HCT116 (cell line): ENCODE data around the gene STK40. TPM values are rescaled to one million over a fixed set of nuclear protein-coding genes. Genes with fewer than 3 reads are reported as not detected.

Experiments used
- ATAC-seq: fragments of 200-7000 bp; cut with Tn5 transposase; 2 replicates; pipeline ENCODE4 v1.9.1; 2020; ENCODE audit warnings: mild to moderate bottlenecking, moderate library complexity
- BruUV-seq: library from RNA; stranded (reverse); fragments of 400-500 nt; replicated peaks from 2 replicates; lab custom pipeline; 2021; lab: Mats Ljungman, UMichigan
- CTCF ChIA-PET: fragments of 300-600 bp; sonication (Branson Sonifier 250); formaldehyde crosslinking; loops from one replicate; lab custom pipeline; 2021; ENCODE audit warnings: antibody characterized with exemption; lab: Charles Lee
- POLR2A ChIA-PET: fragments of 300-600, 350-600 bp; sonication (Branson Sonifier 250); formaldehyde crosslinking; loops from one replicate; lab custom pipeline; 2021; ENCODE audit warnings: antibody characterized with exemption; lab: Charles Lee
- RAD21 ChIA-PET, 2 experiments: fragments of 300-600 bp; sonication (Branson Sonifier 250); formaldehyde crosslinking; loops; one replicate each; lab custom pipeline; 2023; ENCODE audit warnings: low total read pairs in 2 of 2; ENCODE audit not compliant: uncharacterized antibody in 2 of 2, unreplicated experiment in 2 of 2, low non-redundant PET in 1 of 2; lab: Charles Lee
- DNase-seq: peaks from one replicate; pipeline ENCODE4 v3.0.0-alpha.2; 2010; ENCODE audit warnings: low read depth, low spot score
- H2AFZ ChIP-seq: fragments of 200-600 bp; shearing (Covaris generic), sonication (generic); 2 replicates; pipeline ENCODE4 v1.6.1; 2017; ENCODE audit warnings: low read depth, mixed run types, mixed read lengths, antibody characterized with exemption, low read length; ENCODE audit not compliant: poor library complexity, severe bottlenecking
- H3K27ac ChIP-seq: 2 replicates; pipeline ENCODE4 v1.5.1; 2012; ENCODE audit warnings: low read depth, low read length
- H3K27me3 ChIP-seq: fragments of 200-600 bp; sonication (generic); 2 replicates; pipeline ENCODE4 v1.6.1; 2016; ENCODE audit warnings: mixed run types, low read length, mixed read lengths; ENCODE audit not compliant: insufficient read depth
- H3K36me3 ChIP-seq, 2 experiments: fragments of 200-500 bp in 1 of 2; fragments of 200-600 bp in 1 of 2; sonication (Bioruptor generic) in 1 of 2; sonication (generic) in 1 of 2; 2 replicates each; pipeline versions ENCODE4 v1.5.1 to v1.6.1; 2014 to 2016; ENCODE audit warnings: low read length in 2 of 2, inconsistent platforms in 1 of 2, mixed read lengths in 1 of 2, mixed run types in 1 of 2; ENCODE audit not compliant: insufficient read depth in 2 of 2, control insufficient read depth in 1 of 2
- H3K4me1 ChIP-seq, 2 experiments: fragments of 200-600 bp in 1 of 2; sonication (generic) in 1 of 2; 2 replicates each; pipeline versions ENCODE4 v1.5.1 to v1.6.1; 2012 to 2017; ENCODE audit warnings: low read length in 2 of 2, inconsistent platforms in 1 of 2, mild to moderate bottlenecking in 1 of 2, mixed read lengths in 1 of 2, mixed run types in 1 of 2, moderate library complexity in 1 of 2; ENCODE audit not compliant: insufficient read depth in 2 of 2, control insufficient read depth in 1 of 2
- H3K4me2 ChIP-seq: fragments of 200-600 bp; sonication (generic); 2 replicates; pipeline ENCODE4 v1.6.1; 2017; ENCODE audit warnings: mixed run types, low read length, mixed read lengths
- H3K4me3 ChIP-seq, 2 experiments: fragments of 200-600 bp in 1 of 2; sonication (generic) in 1 of 2; replicated peaks in 1 of 2; 2 replicates each; pipeline ENCODE4 v1.5.1; 2011 to 2016; ENCODE audit warnings: low read length in 2 of 2, control low read depth in 1 of 2, low read depth in 1 of 2, mild to moderate bottlenecking in 1 of 2, mixed read lengths in 1 of 2, mixed run types in 1 of 2
- H3K79me2 ChIP-seq: fragments of 200-600 bp; sonication (generic); 2 replicates; pipeline ENCODE4 v1.6.1; 2017; ENCODE audit warnings: mild to moderate bottlenecking, mixed run types, low read length, moderate library complexity, mixed read lengths; ENCODE audit not compliant: insufficient read depth
- H3K9ac ChIP-seq: fragments of 200-600 bp; sonication (generic); 2 replicates; pipeline ENCODE4 v1.6.1; 2016; ENCODE audit warnings: low read length, mixed read lengths
- H3K9me2 ChIP-seq: fragments of 200-600 bp; sonication (generic), shearing (Covaris generic); 2 replicates; pipeline ENCODE4 v1.6.1; 2017; ENCODE audit warnings: mixed run types, mild to moderate bottlenecking, moderate library complexity; ENCODE audit not compliant: insufficient read depth
- H3K9me3 ChIP-seq, 2 experiments: fragments of 200-500 bp in 1 of 2; fragments of 200-600 bp in 1 of 2; sonication (Bioruptor generic) in 1 of 2; sonication (generic) in 1 of 2; 2 replicates each; pipeline ENCODE4 v1.6.1; 2014 to 2017; ENCODE audit warnings: low read length in 2 of 2, mixed read lengths in 2 of 2, inconsistent platforms in 1 of 2, low read depth in 1 of 2, mild to moderate bottlenecking in 1 of 2, mixed run types in 1 of 2, moderate library complexity in 1 of 2; ENCODE audit not compliant: control insufficient read depth in 1 of 2, insufficient read depth in 1 of 2
- H4K20me1 ChIP-seq: fragments of 200-600 bp; sonication (generic), shearing (Covaris generic); 2 replicates; pipeline ENCODE4 v1.6.1; 2017; ENCODE audit warnings: mixed run types, mild to moderate bottlenecking, moderate library complexity; ENCODE audit not compliant: insufficient read depth
- ATF3 ChIP-seq: IDR thresholded peaks from 2 replicates; pipeline ENCODE4 v1.6.1; 2012
- CBX3 ChIP-seq: IDR thresholded peaks from 2 replicates; pipeline ENCODE4 v1.6.1; 2012; ENCODE audit warnings: low read depth
- CEBPB ChIP-seq: IDR thresholded peaks from 2 replicates; pipeline ENCODE4 v1.6.1; 2012; ENCODE audit warnings: low read depth
- EGR1 ChIP-seq: IDR thresholded peaks from 2 replicates; pipeline ENCODE4 v1.6.1; 2012; ENCODE audit warnings: low read depth
- ELF1 ChIP-seq: IDR thresholded peaks from 2 replicates; pipeline ENCODE4 v1.6.1; 2012; ENCODE audit warnings: low read depth, borderline replicate concordance
- EZH2 ChIP-seq: fragments of 200-600 bp; sonication (generic); IDR thresholded peaks from 2 replicates; pipeline ENCODE4 v1.6.1; 2017; ENCODE audit warnings: antibody characterized with exemption, mixed run types
- EZH2phosphoT487 ChIP-seq: fragments of 200-600 bp; IDR thresholded peaks from 2 replicates; pipeline ENCODE4 v1.6.1; 2018; ENCODE audit warnings: antibody characterized with exemption, borderline replicate concordance
- FOSL1 ChIP-seq: IDR thresholded peaks from 2 replicates; pipeline ENCODE4 v1.6.1; 2012; ENCODE audit warnings: low read depth
- JUND ChIP-seq: IDR thresholded peaks from 2 replicates; pipeline ENCODE4 v1.6.1; 2012
- POLR2A ChIP-seq: IDR thresholded peaks from 2 replicates; pipeline ENCODE4 v1.7.0; 2011; ENCODE audit warnings: borderline replicate concordance; ENCODE audit not compliant: insufficient read depth, insufficient read length; ENCODE audit errors: extremely low read depth
- REST ChIP-seq: IDR thresholded peaks from 2 replicates; pipeline ENCODE4 v1.6.1; 2012; ENCODE audit warnings: low read depth
- SIN3A ChIP-seq: IDR thresholded peaks from 2 replicates; pipeline ENCODE4 v1.6.1; 2012; ENCODE audit warnings: low read depth
- SRF ChIP-seq: IDR thresholded peaks from 2 replicates; pipeline ENCODE4 v1.6.1; 2012; ENCODE audit warnings: low read depth
- TCF7L2 ChIP-seq: IDR thresholded peaks from 2 replicates; pipeline ENCODE4 v1.7.0; 2011; ENCODE audit warnings: borderline replicate concordance, inconsistent platforms; ENCODE audit not compliant: insufficient read depth, insufficient read length; ENCODE audit errors: extremely low read depth
- YY1 ChIP-seq: IDR thresholded peaks from 2 replicates; pipeline ENCODE4 v1.6.1; 2011; ENCODE audit warnings: low read length, low read depth, moderate library complexity, mild to moderate bottlenecking; ENCODE audit not compliant: insufficient replicate concordance; ENCODE audit errors: extremely low read depth
- ZNF274 ChIP-seq: fragments of 200-500 bp; sonication (Bioruptor generic); IDR thresholded peaks from 2 replicates; pipeline ENCODE4 v1.6.1; 2014; ENCODE audit warnings: mild to moderate bottlenecking, low read depth, low read length, inconsistent platforms
- intact Hi-C: fragments of 100-400 bp; cut with micrococcal nuclease; formaldehyde crosslinking; loops from 2 replicates; pipeline ENCODE4 v1.10.0; 2022
- total RNA-seq: library from RNA; stranded (reverse); gene quantifications from one replicate; pipeline ENCODE4 v1.2.1, GENCODE V29; 2021; ENCODE audit not compliant: unreplicated experiment
- TF ChIP-seq, protein P1 (sequence below): IDR thresholded peaks from 2 replicates; pipeline ENCODE4 v1.6.1; 2011; ENCODE audit warnings: mild to moderate bottlenecking, low read length, moderate library complexity; ENCODE audit not compliant: insufficient replicate concordance; ENCODE audit errors: extremely low read depth
- TF ChIP-seq, protein P2 (sequence below): IDR thresholded peaks from 2 replicates; pipeline ENCODE4 v1.6.1; 2012

Gene STK40
- total RNA-seq, 1 experiment from 2014 or later = 33.9 TPM

DNA sequence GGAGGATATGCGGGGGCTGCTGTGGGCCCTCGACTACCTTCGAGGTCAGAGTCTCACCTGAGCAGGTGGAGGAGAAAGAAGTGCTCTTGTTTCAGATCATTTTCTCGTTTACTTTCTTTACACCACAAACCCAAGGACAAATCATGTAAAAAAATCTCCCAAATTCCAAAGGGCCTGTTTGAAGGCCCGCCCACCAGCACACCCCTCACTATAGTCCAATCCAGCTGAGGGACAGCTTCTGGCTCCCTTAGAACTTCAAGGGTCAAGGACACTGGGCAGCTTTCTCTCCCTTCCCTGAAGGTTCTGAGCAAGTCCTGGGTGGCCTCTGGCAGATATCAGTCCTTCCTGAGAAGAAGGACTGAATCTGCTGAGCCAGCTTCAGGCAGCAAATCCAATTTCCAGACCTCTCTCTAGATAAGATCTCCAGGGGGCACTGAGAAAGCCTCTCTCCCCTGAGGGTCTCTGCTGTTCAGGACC is 5.5 kb downstream of the STK40 start:
- no peak overlapping the region for H3K4me3 ChIP-seq
- intact Hi-C loops = loop anchor here (10.0 kb wide), 1 partner anchor 225 kb away; the partner anchor contains the start of gene MAP7D1
- no peak overlapping the region for H2AFZ ChIP-seq
- TF ChIP-seq POLR2A (no peak), EZH2phosphoT487 (no peak), JUND (no peak), SIN3A (no peak), ELF1 (no peak), SRF (no peak), FOSL1 (no peak), YY1 (no peak), ZNF274 (no peak), CBX3 (no peak), ATF3 (no peak), CEBPB (no peak), EGR1 (no peak), TCF7L2 (no peak), EZH2 (no peak), REST (no peak)
- TF ChIP-seq, protein P1, sequence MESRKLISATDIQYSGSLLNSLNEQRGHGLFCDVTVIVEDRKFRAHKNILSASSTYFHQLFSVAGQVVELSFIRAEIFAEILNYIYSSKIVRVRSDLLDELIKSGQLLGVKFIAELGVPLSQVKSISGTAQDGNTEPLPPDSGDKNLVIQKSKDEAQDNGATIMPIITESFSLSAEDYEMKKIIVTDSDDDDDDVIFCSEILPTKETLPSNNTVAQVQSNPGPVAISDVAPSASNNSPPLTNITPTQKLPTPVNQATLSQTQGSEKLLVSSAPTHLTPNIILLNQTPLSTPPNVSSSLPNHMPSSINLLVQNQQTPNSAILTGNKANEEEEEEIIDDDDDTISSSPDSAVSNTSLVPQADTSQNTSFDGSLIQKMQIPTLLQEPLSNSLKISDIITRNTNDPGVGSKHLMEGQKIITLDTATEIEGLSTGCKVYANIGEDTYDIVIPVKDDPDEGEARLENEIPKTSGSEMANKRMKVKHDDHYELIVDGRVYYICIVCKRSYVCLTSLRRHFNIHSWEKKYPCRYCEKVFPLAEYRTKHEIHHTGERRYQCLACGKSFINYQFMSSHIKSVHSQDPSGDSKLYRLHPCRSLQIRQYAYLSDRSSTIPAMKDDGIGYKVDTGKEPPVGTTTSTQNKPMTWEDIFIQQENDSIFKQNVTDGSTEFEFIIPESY = no peak
- TF ChIP-seq, protein P2, sequence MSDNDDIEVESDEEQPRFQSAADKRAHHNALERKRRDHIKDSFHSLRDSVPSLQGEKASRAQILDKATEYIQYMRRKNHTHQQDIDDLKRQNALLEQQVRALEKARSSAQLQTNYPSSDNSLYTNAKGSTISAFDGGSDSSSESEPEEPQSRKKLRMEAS = no peak
- ATAC-seq (no peak), DNase-seq (no peak)
- ChIA-PET CTCF (no interaction called here), POLR2A (no interaction called here), RAD21 (no interaction called here)
- H3K9me3 ChIP-seq = no peaks in the 10 kb centered on the region
- H3K27me3 ChIP-seq = no peaks in the 10 kb centered on the region
- H3K4me2 ChIP-seq = no peak overlapping the region
- H3K79me2 ChIP-seq = peaks cover 96% of the 10 kb centered on the region
- no peak overlapping the region for H3K9ac ChIP-seq
- no peaks in the 10 kb centered on the region for H3K9me2 ChIP-seq
- no peak overlapping the region for H3K27ac ChIP-seq
- no peaks in the 10 kb centered on the region for H4K20me1 ChIP-seq
- H3K4me1 ChIP-seq = peaks cover 18 to 32% of the 10 kb centered on the region in 2 experiments
- BruUV-seq = no TSS peak
- peaks cover 2 to 5% of the 10 kb centered on the region in 2 experiments; a peak in 1 of 4 replicates for H3K36me3 ChIP-seq
